CD4-positive, alpha-beta T cell treated with Interferon gamma for 1 hour (primary cell): Measurements from ENCODE around the gene TESK2.

Source experiments
- DNase-seq: peaks from one replicate; pipeline ENCODE4 v3.0.0-alpha.2; 2020

The TESK2 gene

DNA sequence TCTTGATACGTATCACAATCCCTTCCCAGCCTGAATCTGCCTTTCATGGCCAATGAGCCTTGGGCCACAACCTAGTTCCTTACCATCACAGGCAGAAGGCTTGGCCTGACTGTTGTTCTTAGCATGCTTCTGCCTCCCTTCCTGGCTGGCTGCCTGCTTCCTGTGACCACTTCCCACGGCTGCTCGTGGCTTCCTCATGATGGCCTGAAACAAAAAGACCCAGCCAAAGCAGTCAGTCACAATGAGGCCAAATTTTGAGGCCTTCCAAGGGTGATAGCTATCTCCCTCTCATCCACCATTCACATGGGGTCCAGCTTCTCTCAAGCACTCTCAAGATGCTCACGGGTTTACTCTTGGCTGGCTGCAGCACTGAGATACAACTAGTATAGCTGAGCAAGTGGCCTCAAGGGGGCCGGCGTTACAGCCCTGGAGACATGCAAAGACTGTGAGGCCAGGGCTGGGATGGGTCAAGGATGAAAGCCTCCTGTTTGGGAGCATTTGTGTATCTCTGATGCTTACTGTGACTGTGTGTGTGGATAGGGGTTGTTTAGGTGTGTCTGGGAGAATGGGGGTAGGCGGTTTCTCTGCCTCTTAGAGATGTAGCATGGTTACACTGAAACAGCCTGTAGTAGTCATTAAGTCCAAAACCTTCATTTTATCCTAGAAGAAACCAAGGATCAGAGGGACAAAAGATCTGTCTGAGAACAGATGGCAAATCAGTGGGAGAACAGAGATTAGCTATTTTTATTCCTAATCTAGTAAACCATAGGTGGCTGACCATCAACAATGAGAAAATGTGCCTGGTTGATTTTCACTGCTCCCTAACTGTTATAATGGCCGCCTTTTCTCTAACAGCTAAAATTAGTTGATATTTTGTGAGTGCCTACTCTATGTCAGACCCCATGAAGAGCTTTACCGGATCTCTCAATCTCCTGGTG, 156.4 kb downstream of the TESK2 start:
- DNase-seq, result no peak

- no peak for DNase-seq
Measured at GRCh38 chr1:45332346-45332720, 158.6 kb downstream of the TESK2 start.

- no peak for DNase-seq
Measured at GRCh38 chr1:45331436-45332345, 159.3 kb downstream of the TESK2 start.

- DNase-seq, result no peak
Measured at GRCh38 chr1:45329445-45329844, 161.5 kb downstream of the TESK2 start.

DNA sequence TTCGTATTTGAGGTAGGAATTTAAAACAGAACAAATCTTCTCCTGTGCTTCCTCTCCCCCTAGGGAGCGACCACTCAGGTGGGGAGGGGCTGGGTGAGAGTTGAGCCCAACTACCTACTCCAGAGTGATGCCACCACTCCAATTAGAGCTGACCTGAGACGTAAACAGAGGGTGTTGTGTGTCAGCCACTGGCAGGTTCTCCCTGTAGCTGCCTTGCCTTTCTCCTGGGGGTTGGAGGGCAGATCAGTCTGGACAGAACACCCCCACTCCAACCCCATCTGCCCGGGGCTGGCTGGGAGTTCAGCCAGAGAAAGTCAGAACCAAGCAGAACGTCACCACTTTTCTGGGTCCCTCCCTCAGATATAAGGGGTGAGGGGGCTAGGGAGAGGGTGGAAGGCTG, 162.3 kb downstream of the TESK2 start:
- no peak for DNase-seq

DNA sequence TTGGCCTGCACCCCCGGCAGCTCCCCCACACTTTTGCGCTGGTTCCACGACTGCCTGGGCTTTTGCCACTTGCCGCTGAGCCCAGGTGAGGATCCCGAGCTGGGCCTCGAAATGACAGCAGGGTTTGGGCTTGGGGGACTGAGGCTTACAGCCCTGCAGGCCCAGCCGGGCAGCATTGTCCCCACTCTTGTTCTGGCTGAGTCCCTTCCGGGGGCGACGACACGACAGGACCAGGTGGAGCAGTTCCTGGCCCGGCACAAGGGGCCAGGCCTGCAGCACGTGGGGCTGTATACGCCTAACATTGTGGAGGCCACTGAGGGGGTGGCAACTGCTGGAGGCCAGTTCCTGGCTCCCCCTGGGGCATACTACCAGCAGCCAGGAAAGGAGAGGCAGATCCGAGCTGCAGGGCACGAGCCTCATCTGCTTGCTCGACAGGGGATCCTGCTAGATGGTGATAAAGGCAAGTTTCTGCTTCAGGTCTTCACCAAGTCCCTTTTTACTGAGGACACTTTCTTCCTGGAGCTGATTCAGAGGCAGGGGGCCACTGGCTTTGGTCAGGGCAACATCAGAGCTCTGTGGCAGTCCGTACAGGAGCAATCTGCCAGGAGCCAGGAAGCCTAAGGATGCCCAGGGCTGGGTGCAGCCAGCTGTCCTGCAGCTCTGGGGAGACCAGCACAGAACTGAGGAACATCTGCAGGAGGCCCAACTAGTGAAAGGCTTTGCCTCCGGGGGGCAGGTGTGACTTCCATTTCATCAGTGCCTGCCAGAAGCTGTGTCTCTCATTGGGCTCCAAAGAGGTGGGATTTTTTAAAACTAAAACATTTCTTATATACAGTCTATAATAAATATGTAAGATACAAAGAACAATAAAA, 163.1 kb downstream of the TESK2 start:
- no peak for DNase-seq

DNA sequence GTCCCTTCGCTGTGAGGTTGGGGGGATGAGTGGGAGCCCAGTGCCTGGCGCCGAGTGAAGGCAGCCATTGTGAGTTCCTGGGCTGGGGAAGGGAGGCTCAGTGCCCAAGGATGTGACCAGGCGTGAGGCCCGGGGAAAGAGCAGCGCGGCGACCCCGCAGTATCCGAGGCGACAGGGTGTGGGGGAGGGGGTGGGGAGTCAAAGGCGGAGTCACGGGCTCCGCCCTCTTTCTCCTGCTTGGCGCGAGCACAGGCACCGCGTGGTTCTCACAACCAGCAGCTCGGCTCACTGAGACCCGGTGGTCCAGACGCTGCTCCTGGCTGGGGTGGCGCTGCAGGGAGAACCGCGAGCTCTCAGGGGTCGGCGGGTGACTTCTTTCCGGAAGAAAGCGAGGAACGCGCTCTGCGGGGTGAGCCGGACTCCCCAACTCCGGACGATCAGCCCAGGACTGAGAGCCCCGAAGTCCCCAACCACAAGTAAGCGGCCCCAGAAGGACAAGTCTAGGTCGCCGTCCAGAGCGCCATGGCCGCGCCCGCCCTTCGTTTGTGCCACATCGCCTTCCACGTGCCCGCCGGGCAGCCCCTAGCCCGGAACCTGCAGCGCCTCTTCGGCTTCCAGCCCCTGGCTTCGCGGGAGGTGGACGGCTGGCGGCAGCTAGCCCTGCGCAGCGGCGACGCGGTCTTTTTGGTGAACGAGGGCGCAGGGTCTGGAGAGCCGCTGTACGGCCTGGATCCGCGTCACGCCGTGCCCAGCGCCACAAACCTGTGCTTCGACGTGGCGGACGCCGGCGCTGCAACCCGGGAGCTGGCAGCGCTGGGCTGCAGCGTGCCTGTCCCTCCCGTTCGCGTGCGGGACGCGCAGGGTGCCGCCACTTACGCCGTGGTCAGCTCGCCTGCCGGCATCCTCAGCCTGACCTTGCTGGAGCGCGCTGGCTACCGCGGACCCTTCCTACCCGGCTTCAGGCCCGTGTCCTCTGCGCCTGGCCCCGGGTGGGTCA, 164.0 kb downstream of the TESK2 start, which contains the start of gene HPDL:
Gene HPDL, plus strand, starts transcription at position 269 of the 997 bp plus-strand sequence. Its CDS starts 254 bp downstream, at position 523.
- DNase-seq, result peak; percentile 59

GRCh38 chr1:45325851-45326506, 165.0 kb downstream of the TESK2 start:
- DNase-seq, result no peak

- DNase-seq, result no peak
Measured at GRCh38 chr1:45322486-45323040, 168.4 kb downstream of the TESK2 start.

- DNase-seq, result no peak
Measured at GRCh38 chr1:45321444-45321843, 169.5 kb downstream of the TESK2 start.

GRCh38 chr1:45319761-45320160, 171.2 kb downstream of the TESK2 start:
- no peak for DNase-seq

DNA sequence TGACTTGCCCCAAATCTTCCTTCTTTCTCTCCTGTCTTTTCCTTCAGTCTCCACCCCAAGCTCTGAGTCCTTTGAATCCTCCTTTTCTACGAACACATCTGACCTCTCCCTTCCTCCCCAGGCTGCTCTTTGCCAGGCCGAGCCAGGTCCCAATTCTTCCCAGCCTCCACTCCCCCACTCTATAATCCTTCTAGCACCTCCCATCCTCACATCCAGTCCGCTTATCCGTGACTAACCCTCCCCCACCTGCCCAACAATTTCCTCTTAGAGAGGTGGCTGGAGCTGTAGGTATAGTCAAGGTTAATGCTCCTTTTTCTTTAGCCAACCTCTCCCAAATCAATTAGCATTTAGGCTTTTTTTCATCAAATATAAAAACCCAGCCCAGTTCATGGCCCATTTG, 173.8 kb downstream of the TESK2 start:
- DNase-seq, result no peak

GRCh38 chr1:45314266-45314665, 176.7 kb downstream of the TESK2 start:
- DNase-seq, result no peak

GRCh38 chr1:45306905-45307304, 184.1 kb downstream of the TESK2 start:
- DNase-seq, result no peak

GRCh38 chr1:45306319-45306718, 184.6 kb downstream of the TESK2 start:
- no peak for DNase-seq

DNA sequence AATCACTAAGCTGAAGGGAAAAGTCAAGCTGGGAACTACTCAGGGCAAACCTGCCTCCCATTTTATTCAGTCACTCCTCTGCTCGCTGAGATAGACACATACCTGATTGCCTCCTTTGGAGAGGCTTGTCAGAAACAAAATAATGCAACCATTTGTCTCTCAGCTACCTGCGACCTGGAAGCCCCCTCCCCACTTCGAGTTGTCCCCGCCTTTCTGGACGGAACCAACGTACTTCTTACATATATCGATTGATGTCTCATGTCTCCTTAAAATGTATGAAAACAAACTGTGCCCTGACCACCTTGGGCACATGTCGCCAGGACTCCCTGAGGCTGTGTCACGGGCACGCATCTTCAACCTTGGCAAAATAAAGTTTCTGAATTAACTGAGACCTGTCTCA, 185.7 kb downstream of the TESK2 start:
- DNase-seq, result no peak

DNA sequence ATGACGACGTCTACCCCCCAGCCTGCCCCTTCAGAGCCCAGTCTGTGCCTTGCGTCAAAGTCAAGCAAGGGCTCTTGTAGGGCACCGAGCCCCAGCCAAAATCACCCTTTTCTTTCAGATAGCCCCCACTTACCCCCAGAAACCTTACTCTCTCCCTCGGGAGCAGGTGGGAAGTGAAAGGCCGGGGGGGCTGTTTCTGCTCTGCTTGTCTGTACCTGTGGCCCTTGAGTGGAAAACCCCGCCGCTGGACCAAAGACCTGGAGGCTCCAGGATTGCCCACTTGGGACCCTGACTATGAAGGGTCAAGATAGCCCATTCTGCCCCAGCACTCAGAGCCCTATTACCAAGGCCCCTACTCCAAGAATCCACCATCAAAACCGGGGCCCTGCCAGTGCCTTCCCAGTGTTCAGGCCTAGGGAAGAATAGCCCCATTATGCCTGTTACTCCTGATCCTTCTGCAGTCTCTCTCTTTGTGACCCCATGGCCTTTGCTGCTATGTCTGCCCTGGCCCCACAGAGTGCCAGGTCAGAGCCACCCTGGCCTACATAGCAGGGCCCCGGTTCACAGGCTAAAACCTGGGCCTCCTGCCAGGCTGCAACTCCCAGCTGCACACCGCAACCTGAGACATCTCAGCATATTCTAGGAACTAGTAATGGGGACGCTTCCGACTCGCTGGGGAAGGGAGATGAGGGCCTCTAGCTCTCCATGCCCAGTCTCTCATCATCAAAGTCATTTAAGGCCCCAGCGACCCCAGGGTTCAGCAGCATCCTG, 186.5 kb downstream of the TESK2 start:
- DNase-seq, result no peak

DNA sequence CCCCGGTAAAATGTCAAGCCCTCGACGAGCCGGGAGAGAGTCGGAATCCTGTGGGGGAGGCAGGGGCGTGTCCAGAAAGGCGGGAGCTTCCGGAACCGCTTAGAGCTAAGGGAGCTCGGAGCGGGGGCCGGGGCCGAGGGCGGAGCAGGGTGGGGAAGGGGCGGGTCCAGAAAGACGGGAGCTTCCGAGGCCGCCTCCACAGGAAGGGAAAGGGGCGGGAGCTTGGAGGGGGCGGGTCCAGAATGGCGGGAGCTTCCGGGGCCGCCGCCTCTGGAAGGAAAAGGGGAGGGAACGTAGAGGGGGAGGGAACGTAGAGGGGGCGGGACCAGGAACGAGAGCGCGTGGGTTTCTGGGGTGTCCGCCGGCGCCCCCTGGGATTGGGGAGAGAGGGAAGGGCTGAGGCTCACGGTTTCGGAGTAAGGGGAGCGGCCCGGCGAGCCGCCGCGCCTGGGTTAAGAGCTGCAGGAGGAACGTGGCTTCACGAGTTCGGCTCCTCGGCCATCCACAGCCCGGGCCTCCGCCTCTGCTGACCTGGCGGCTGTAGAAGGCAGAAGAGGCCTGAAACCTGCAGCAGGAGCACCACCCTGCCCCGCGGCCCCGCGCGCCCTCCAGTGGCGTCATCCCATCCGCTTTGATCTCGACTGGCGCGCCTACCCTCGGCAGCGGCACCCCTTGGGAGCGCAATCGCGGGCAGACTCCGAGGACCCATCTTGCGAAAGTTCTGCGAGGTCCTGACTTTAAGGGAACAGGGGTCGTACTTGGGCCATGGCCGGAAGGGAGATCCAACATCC, 187.2 kb downstream of the TESK2 start:
- peak; percentile 97 for DNase-seq
